ENCODE data around the gene CFAP299.

DNA sequence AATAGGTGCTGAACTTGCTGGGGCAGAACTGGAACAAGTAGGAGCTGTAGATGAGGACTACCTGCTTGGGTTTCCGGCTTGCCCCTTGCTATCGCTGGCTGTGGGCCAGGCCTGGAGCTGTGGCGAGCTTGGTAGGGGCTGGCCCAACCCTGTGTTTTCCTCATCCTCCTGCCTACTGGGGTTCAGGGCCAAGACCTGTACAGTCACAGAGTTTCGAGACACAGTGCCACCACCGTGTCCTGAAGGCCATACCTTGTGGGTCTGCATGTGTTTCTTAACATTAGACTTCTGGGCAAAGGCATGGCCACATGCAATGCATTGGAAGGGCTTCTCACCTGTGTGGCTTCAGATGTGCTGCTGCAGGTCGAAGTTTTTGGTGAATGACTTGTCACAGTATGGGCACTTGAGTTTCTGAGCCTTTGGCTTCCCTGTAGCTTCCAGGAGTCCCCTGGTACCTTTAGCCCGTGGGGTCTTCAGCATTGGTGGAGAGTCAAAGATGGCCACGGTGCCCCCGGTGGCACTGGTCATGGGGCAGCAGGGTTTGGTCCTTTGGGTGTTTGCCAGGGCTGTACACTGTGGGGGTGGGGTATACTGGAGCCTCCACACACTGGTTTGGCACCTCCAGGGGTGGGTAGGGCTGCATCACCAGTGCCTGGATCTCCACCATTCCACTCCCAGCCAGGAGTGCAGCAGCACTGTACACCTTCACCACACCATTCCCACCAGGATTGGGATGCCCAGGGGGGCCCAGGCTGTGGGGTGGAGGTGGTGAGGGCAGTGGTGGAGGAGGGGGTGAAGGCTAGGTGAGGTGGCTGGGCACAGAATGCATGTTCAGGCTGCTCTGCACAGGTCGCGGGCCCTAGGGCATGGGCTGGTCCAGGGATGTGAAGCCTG lies 52.1 kb downstream of the CFAP299 start:
- TF ChIP-seq, protein P1, sequence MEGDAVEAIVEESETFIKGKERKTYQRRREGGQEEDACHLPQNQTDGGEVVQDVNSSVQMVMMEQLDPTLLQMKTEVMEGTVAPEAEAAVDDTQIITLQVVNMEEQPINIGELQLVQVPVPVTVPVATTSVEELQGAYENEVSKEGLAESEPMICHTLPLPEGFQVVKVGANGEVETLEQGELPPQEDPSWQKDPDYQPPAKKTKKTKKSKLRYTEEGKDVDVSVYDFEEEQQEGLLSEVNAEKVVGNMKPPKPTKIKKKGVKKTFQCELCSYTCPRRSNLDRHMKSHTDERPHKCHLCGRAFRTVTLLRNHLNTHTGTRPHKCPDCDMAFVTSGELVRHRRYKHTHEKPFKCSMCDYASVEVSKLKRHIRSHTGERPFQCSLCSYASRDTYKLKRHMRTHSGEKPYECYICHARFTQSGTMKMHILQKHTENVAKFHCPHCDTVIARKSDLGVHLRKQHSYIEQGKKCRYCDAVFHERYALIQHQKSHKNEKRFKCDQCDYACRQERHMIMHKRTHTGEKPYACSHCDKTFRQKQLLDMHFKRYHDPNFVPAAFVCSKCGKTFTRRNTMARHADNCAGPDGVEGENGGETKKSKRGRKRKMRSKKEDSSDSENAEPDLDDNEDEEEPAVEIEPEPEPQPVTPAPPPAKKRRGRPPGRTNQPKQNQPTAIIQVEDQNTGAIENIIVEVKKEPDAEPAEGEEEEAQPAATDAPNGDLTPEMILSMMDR (IDR thresholded peaks at IDR 0.05) = no peak
- no peak for TF ChIP-seq POLR2A (IDR thresholded peaks at IDR 0.05)
- no peak for TF ChIP-seq POLR2AphosphoS5 (IDR thresholded peaks at IDR 0.05)
